Inflammatory macrophage treated with lipopolysaccharide for 4 hours (primary cell): ENCODE results near the gene IL22RA2.
"Not testable (repeated sequence)": the region's sequence is repeated elsewhere in the genome, so short reads cannot be mapped to it uniquely, and the experiment has no call there.

ENCODE experiments used
- DNase-seq: peaks from one replicate; pipeline ENCODE4 v3.0.0-alpha.2; 2020

Gene IL22RA2, protein sequence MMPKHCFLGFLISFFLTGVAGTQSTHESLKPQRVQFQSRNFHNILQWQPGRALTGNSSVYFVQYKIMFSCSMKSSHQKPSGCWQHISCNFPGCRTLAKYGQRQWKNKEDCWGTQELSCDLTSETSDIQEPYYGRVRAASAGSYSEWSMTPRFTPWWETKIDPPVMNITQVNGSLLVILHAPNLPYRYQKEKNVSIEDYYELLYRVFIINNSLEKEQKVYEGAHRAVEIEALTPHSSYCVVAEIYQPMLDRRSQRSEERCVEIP

GRCh38 chr6:137173501-137173900 is at the start of gene IL22RA2:
TSS of gene IL22RA2 (minus strand) at chr6:137173644. CDS start at chr6:137161749, 11,895 bp downstream.
- no peak for DNase-seq

- peak; percentile 82 for DNase-seq
These were observed 48.9 kb upstream of the IL22RA2 start for GRCh38 chr6:137222381-137222780.

DNA sequence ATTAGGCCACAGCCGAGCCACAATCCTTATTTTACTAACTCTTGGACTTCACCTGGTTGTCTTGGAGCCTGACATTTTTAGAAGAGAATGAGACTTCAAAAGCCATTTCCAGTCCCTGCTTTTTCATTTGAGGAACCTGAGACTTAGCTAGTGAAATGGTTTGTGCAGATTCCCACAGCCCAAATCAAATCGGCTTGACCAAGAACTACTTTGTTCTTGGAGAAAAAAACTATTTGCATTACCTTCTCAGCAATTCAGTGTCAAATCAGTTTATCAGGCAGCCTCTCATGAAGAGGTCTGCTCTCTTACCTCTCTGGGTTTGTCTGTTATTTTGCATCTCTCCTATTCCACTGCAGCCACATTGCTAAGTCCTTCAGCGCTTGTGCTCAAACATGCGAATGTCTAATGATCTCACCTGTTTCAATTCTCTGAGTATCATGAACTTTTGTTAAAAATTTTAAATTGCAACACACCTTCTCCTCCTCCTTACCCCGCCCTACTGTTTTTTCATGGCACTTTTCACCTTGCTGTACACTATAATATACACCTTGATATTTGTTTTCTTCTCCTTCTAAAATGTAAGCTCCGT is 46.3 kb upstream of the IL22RA2 start:
- DNase-seq: no peak

GRCh38 chr6:137218917-137219663 is 45.6 kb upstream of the IL22RA2 start, which contains the start of gene IFNGR1:
TSS of gene IFNGR1 (minus strand) at chr6:137219385. CDS start at chr6:137219327, 58 bp downstream.
- DNase-seq: peak; percentile 99

DNA sequence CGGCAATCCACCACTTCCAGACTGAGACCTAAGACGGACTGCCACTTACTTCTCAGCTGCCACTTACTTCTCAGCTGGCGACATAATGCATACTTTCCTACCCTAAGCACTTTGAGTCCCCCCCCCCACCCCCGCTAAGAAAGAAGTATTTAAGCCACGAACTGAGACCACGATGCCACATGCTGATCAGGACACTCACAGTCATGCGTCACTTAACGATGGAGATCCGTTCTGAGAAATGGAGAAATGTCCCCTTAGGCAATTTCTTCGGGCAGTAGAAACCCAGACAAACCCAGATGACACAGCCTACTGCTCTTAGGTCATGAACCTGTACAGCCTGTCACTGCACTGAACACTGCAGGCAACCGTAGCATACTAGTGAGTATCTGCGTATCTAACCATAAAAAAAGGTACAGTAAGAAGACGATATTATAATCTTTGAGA is 45.1 kb upstream of the IL22RA2 start:
- DNase-seq: peak; percentile 98

GRCh38 chr6:137217801-137218472 is 44.5 kb upstream of the IL22RA2 start:
- peak; percentile 73 for DNase-seq

- peak; percentile 13 for DNase-seq
These were observed 43.6 kb upstream of the IL22RA2 start for GRCh38 chr6:137216875-137217553.

- DNase-seq: peak; percentile 51
These were observed 42.7 kb upstream of the IL22RA2 start for GRCh38 chr6:137216106-137216505.

DNA sequence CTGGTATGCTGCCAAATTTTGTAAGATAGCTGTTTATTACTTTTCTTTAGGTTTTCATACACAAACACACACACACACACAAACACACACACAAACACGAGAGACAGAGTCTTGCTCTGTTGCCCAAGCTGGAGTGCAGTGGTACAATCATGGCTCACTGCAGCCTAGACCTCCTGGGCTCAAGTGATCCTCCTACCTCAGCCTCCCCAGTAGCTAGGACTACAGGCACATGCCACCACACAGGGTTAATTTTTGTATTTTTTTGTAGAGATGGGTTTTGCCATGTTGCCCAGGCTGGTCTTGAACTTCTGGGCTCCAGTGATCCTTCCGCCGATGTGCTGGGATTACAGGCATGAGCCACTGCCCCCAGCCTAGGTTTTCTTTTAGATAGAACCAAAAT is 42.2 kb upstream of the IL22RA2 start:
- DNase-seq: not testable (repeated sequence)

DNA sequence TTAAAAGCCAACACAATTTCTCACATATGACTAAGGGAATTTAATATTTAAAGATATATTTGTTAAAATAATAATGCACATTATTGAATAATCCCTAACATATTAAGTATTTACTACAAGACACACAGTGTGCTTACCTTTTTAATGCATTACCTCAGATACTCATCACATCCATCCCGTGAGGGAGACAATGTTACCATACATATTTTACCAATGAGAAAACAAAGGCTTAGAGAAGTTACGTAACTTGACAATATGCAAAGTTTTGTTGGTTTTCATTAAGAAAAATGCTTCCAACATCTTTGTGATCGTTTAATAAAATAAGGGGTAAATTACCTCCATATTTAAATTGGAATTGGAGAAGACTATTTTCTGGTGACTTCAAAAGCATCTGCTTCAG is 41.5 kb upstream of the IL22RA2 start:
- no peak for DNase-seq

GRCh38 chr6:137213813-137214212 is 40.4 kb upstream of the IL22RA2 start:
- DNase-seq: peak; percentile 28

DNA sequence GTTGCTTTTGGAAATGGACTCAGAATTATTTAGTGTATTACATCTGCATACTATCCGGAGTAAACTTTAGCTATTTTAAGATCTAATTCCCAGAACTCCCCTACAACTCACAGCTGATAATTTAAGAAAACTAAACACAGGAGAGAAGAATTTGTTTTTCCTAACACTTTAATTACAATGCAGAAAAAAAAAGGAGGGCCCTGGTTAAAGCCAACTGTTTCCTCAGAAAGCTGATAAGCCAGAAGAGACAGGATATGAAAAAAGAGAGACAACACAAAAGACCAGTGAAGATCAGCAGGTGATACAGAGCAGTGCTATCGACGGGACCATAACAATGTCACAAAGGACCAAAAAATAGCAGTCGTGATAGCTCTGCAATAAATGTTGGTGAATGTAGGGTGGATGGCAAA is 39.9 kb upstream of the IL22RA2 start:
- no peak for DNase-seq

DNA sequence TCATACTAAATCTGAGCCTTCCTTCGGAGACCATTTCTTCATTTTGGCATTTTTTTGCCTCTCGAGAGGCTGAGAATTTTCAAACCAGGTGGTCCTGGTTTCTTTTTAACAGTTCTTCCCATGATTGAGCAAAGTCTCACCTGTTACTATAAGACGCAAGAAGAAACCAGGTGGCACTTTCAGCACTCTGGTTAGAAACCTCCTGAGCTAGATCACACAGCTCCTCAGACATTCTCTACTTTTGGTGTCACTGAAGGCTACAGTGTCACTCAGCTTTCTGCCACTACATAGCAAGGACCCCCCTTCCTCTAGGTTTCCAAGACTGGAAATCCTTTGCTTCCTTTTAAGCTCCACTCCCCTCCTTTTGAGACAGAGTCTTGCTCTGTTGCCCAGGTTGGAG is 38.5 kb upstream of the IL22RA2 start:
- no peak for DNase-seq

DNA sequence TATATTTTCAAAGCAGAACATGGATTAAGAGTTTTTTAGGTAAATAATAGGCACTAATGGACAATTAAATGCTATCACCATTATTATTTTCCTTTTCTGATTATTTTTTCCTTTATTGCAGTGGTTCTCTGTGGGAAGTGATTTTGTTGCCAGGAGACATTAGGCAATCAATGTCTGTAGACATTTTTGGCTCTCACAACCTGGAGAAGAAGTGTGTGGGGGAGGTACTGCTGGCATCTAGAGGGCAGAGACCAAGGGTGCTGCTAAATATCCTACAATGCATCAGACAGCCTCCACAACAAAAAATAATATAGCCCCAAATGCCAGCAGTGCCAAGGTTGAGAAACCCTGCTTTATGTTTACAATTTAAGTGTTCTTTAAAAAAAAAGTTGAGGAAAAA is 37.5 kb upstream of the IL22RA2 start:
- peak; percentile 35 for DNase-seq

DNA sequence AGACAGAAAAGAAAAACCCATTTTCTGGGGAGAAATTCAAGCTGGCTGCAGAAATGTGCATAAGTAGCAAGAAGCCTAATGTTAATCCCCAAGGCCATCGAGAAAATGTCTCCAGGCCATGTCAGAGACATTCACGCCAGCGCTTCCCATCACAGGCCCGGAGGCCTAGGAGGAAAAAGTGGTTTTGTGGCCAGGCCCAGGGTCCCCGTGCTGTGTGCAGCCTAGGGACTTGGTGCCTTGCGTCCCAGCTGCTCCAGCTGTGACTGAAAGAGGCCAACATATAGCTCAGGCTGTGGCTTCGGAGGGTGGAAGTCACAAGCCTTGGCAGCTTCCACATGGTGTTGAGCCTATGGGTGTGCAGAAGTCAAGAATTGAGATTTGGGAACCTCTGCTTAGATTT is 34.8 kb upstream of the IL22RA2 start:
- no peak for DNase-seq

DNA sequence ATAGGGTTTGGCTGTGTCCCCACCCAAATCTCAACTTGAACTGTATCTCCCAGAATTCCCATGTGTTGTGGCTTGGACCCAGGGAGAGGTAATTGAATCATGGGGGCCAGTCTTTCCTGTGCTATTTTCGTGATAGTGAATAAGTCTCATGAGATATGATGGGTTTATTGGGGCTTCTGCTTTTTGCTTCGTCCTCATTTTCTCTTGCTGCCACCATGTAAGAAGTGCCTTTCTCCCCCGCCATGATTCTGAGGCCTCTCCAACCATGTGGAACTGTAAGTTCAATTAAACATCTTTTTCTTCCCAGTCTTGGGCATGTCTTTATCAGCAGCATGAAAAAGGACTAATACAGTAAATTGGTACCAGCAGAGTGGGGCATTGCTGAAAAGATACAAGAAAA is 34.0 kb upstream of the IL22RA2 start:
- not testable (repeated sequence) for DNase-seq

- peak; percentile 44 for DNase-seq
These were observed 33.1 kb upstream of the IL22RA2 start for GRCh38 chr6:137206577-137206976.

DNA sequence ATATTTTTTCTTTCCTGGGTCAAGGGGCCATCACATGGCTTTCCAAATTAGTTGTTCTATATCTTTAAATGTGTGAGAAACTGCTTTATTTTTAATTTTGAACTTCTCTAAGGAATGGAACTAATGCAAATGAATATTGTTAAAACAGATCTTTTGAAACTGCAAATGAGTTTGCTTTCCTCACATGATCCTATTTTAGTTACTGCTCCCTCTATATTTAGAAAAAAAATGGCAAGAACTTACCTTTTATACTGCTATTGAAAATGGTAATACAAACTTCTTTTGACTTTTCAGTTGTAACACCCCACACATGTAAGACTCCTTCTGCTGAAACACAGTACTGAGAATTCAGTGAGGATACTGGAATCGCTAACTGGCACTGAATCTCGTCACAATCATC is 29.8 kb upstream of the IL22RA2 start:
- no peak for DNase-seq

GRCh38 chr6:137202078-137202477 is 28.6 kb upstream of the IL22RA2 start:
- DNase-seq: no peak

DNA sequence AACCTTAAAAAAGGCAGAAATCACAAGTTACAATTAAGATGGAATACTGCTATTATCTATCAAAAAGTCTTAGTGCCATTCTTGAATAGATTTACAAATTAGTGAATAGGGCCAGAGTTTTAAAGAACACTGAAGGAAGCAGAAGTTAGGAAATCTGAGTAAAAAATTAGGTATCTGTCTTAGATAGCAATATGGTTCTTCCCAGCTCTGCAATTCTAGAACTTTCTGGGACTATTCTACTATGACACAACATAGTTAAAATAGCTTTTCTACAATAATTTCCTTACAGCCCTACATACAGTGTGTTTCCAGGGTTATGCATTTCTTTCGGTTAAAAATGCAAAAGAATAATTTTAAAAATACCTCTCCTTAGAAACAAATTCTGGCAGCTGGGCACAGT is 27.6 kb upstream of the IL22RA2 start:
- DNase-seq: peak; percentile 21

DNA sequence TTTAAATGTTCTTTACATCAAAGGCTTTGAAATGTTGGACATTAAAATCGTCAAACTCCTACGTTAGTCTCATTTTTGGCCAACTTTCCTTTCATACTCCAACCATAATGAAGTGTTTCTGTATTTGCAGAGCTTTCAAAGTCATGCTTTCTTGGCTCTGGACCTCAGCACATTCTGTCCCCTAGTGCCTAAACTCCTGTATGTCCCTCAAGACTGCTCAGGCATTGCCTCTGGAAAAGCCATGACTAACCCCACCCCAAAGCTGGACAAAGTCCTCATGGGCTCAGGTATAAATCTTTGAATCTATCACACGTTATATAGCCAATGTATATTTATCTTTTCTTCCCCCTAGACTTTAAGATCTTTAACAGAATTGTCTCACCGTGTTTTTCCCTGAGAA is 26.8 kb upstream of the IL22RA2 start:
- no peak for DNase-seq
